IMR-90 (cell line): ENCODE results near the gene WDR45B. TPM values are rescaled to one million over a fixed set of nuclear protein-coding genes. Genes with fewer than 3 reads are reported as not detected.

Experiments used
- ATAC-seq: fragments of 200-7000 bp; cut with Tn5 transposase; 2 replicates; pipeline ENCODE4 v1.9.1; 2020; ENCODE audit warnings: low read depth, mild to moderate bottlenecking, moderate library complexity
- BruUV-seq: library from RNA; stranded (reverse); fragments of 400-500 nt; replicated peaks from 2 replicates; lab custom pipeline; 2021; lab: Mats Ljungman, UMichigan
- CTCF ChIA-PET: fragments of 300-600 bp; formaldehyde crosslinking; extraction: SDS; loops from one replicate; lab custom pipeline; 2021; ENCODE audit warnings: antibody characterized with exemption; lab: Yijun Ruan, JAX
- POLR2A ChIA-PET: fragments of 300-600 bp; sonication (Branson Sonifier 250); formaldehyde crosslinking; loops from one replicate; lab custom pipeline; 2022; ENCODE audit warnings: antibody characterized with exemption; ENCODE audit not compliant: unreplicated experiment; lab: Charles Lee
- DNase-seq: peaks from one replicate; pipeline ENCODE4 v3.0.0; 2013
- H2AFZ ChIP-seq: replicated peaks from 2 replicates; pipeline ENCODE3; 2013; ENCODE audit warnings: low read length, mild to moderate bottlenecking; ENCODE audit not compliant: poor library complexity
- H2AK5ac ChIP-seq: 2 replicates; pipeline ENCODE4 v1.6.1; 2013; ENCODE audit warnings: low read depth, low read length, inconsistent platforms
- H2AK9ac ChIP-seq: replicated peaks from 2 replicates; pipeline ENCODE3; 2013; ENCODE audit warnings: mild to moderate bottlenecking, low read depth, low read length, moderate library complexity; ENCODE audit not compliant: poor library complexity
- H2BK120ac ChIP-seq: 2 replicates; pipeline ENCODE4 v1.6.1; 2013; ENCODE audit warnings: low read depth, low read length, inconsistent platforms
- H2BK15ac ChIP-seq: 3 replicates; pipeline ENCODE4 v1.6.1; 2013; ENCODE audit warnings: low read depth, low read length, inconsistent platforms
- H2BK20ac ChIP-seq: 2 replicates; pipeline ENCODE4 v1.6.1; 2013; ENCODE audit warnings: low read depth, mild to moderate bottlenecking, inconsistent platforms, low read length, moderate library complexity
- H2BK5ac ChIP-seq: 2 replicates; pipeline ENCODE4 v1.6.1; 2013; ENCODE audit warnings: mild to moderate bottlenecking, low read depth, low read length, inconsistent platforms; ENCODE audit not compliant: poor library complexity, severe bottlenecking
- H3K14ac ChIP-seq: replicated peaks from 2 replicates; pipeline ENCODE4 v1.6.1; 2013; ENCODE audit warnings: low read depth, low read length, inconsistent platforms
- H3K18ac ChIP-seq: 2 replicates; pipeline ENCODE4 v1.6.1; 2013; ENCODE audit warnings: low read depth, low read length, control low read depth
- H3K23ac ChIP-seq: 2 replicates; pipeline ENCODE4 v1.6.1; 2013; ENCODE audit warnings: low read depth, low read length, inconsistent platforms
- H3K27ac ChIP-seq: 2 replicates; pipeline ENCODE4 v1.5.1; 2013; ENCODE audit warnings: mild to moderate bottlenecking, control low read depth, low read length; ENCODE audit not compliant: insufficient read depth
- H3K27me3 ChIP-seq: 2 replicates; pipeline ENCODE4 v1.6.1; 2013; ENCODE audit warnings: low read length; ENCODE audit not compliant: control insufficient read depth, insufficient read depth
- H3K36me3 ChIP-seq: 2 replicates; pipeline ENCODE4 v1.6.1; 2013; ENCODE audit warnings: low read length, mixed read lengths; ENCODE audit not compliant: control insufficient read depth, insufficient read depth
- H3K4ac ChIP-seq: 2 replicates; pipeline ENCODE4 v1.6.1; 2013; ENCODE audit warnings: low read depth, low read length, inconsistent platforms
- H3K4me1 ChIP-seq: 2 replicates; pipeline ENCODE4 v1.6.1; 2013; ENCODE audit warnings: low read length, mixed read lengths; ENCODE audit not compliant: control insufficient read depth, insufficient read depth
- H3K4me2 ChIP-seq: 2 replicates; pipeline ENCODE4 v1.6.1; 2013; ENCODE audit warnings: low read depth, mild to moderate bottlenecking, control low read depth, low read length, moderate library complexity
- H3K4me3 ChIP-seq: 2 replicates; pipeline ENCODE4 v1.5.1; 2013; ENCODE audit warnings: low read depth, mild to moderate bottlenecking, control low read depth, low read length, moderate library complexity; ENCODE audit not compliant: insufficient read depth
- H3K56ac ChIP-seq: 2 replicates; pipeline ENCODE4 v1.6.1; 2013; ENCODE audit warnings: low read length, inconsistent platforms; ENCODE audit not compliant: insufficient read depth; ENCODE audit errors: extremely low read depth
- H3K79me1 ChIP-seq, 2 experiments: 2 replicates each; pipeline ENCODE4 v1.6.1; 2013; ENCODE audit warnings: low read length in 2 of 2, inconsistent platforms in 1 of 2, low read depth in 1 of 2
- H3K9ac ChIP-seq: 2 replicates; pipeline ENCODE4 v1.6.1; 2013; ENCODE audit warnings: low read depth, low read length, control low read depth
- H3K9me1 ChIP-seq: 2 replicates; pipeline ENCODE4 v1.6.1; 2013; ENCODE audit warnings: low read length, inconsistent platforms; ENCODE audit not compliant: insufficient read depth
- H3K9me3 ChIP-seq: 2 replicates; pipeline ENCODE4 v1.6.1; 2013; ENCODE audit warnings: low read length; ENCODE audit not compliant: control insufficient read depth, insufficient read depth
- H4K20me1 ChIP-seq: 2 replicates; pipeline ENCODE4 v1.6.1; 2013; ENCODE audit warnings: low read length, inconsistent platforms; ENCODE audit not compliant: insufficient read depth
- H4K5ac ChIP-seq: 2 replicates; pipeline ENCODE4 v1.6.1; 2013; ENCODE audit warnings: mild to moderate bottlenecking, low read depth, low read length, control low read depth
- H4K8ac ChIP-seq, 2 experiments: 2 replicates each; pipeline ENCODE4 v1.6.1; 2013; ENCODE audit warnings: low read depth in 2 of 2, low read length in 2 of 2, control low read depth in 1 of 2, inconsistent platforms in 1 of 2
- H4K91ac ChIP-seq: 2 replicates; pipeline ENCODE4 v1.6.1; 2013; ENCODE audit warnings: low read depth, low read length, inconsistent platforms; ENCODE audit not compliant: insufficient read depth
- BHLHE40 ChIP-seq: fragments of 150-350 bp; IDR thresholded peaks from 2 replicates; pipeline ENCODE4 v1.6.1; 2016; ENCODE audit warnings: mild to moderate bottlenecking, low read depth, low read length
- CEBPB ChIP-seq: IDR thresholded peaks from 2 replicates; pipeline ENCODE4 v1.6.1; 2012; ENCODE audit warnings: low read depth, low read length, improper control_type of control experiment
- CHD1 ChIP-seq: IDR thresholded peaks from 2 replicates; pipeline ENCODE4 v1.6.1; 2012; ENCODE audit warnings: low read depth, low read length, improper control_type of control experiment
- FOS ChIP-seq: fragments of 150-350 bp; IDR thresholded peaks from 2 replicates; pipeline ENCODE4 v1.6.1; 2016; ENCODE audit warnings: low read depth, low read length
- MAFK ChIP-seq: IDR thresholded peaks from 2 replicates; pipeline ENCODE4 v1.6.1; 2012; ENCODE audit warnings: low read depth, low read length, improper control_type of control experiment
- MAZ ChIP-seq: IDR thresholded peaks from 2 replicates; pipeline ENCODE4 v1.6.1; 2012; ENCODE audit warnings: low read depth, mild to moderate bottlenecking, low read length, improper control_type of control experiment, moderate library complexity, borderline replicate concordance
- NFE2L2 ChIP-seq: fragments of 150-350 bp; IDR thresholded peaks from 2 replicates; pipeline ENCODE4 v1.6.1; 2016; ENCODE audit warnings: low read depth, mild to moderate bottlenecking, low read length
- POLR2A ChIP-seq: IDR thresholded peaks from 2 replicates; pipeline ENCODE4 v1.6.1; 2012; ENCODE audit warnings: mild to moderate bottlenecking, low read depth, low read length
- RAD21 ChIP-seq: IDR thresholded peaks from 2 replicates; pipeline ENCODE4 v1.6.1; 2012; ENCODE audit warnings: low read length, improper control_type of control experiment
- RCOR1 ChIP-seq: IDR thresholded peaks from 2 replicates; pipeline ENCODE4 v1.6.1; 2012; ENCODE audit warnings: mild to moderate bottlenecking, low read length, improper control_type of control experiment; ENCODE audit not compliant: insufficient replicate concordance
- RFX5 ChIP-seq: IDR thresholded peaks from 2 replicates; pipeline ENCODE4 v1.8.0; 2012; ENCODE audit warnings: low read depth, mild to moderate bottlenecking, low read length, moderate library complexity
- SMC3 ChIP-seq: fragments of 150-350 bp; IDR thresholded peaks from 2 replicates; pipeline ENCODE4 v1.6.1; 2016; ENCODE audit warnings: low read depth, mild to moderate bottlenecking, antibody characterized with exemption, low read length, moderate library complexity
- WGBS, 2 experiments: methylation state at CpG; one replicate each; pipeline versions ENCODE4 v1.1.5 to v1.1.7; 2013; ENCODE audit warnings: missing lambda C conversion rate in 2 of 2; ENCODE audit not compliant: insufficient read length in 1 of 2; ENCODE audit errors: extremely low coverage in 2 of 2; 5-methylcytosine and 5-hydroxymethylcytosine counted together
- dilution Hi-C: fragments of 300-500 bp; cut with HindIII; formaldehyde crosslinking; loops from one replicate; pipeline ENCODE4 v1.14.3; 2018; ENCODE audit warnings: low sequenced_read_pairs; ENCODE audit not compliant: unreplicated experiment
- in situ Hi-C: fragments of 300-500 bp; cut with MboI; formaldehyde crosslinking; loops from 3 replicates; pipeline ENCODE4 v1.14.3; 2019; ENCODE audit warnings: low sequenced_read_pairs, inconsistent platforms, mixed read lengths
- intact Hi-C: fragments of 100-400 bp; cut with micrococcal nuclease; formaldehyde crosslinking; loops from 2 replicates; pipeline ENCODE4 v1.10.0; 2022
- polyA plus RNA-seq, 3 experiments: library from polyadenylated mRNA; depleted of rRNA; stranded (reverse); fragments of >200 nt; gene quantifications; 2 replicates each; pipeline ENCODE4 v1.2.3, GENCODE V29; 2012; ENCODE audit warnings: low replicate concordance in 1 of 3
- total RNA-seq: library from RNA; depleted of rRNA; stranded (reverse); fragments of >200 nt; gene quantifications from 2 replicates; pipeline ENCODE4 v1.2.3, GENCODE V29; 2012
- TF ChIP-seq, protein P1 (sequence below): conservative IDR thresholded peaks from 2 replicates; pipeline ENCODE4 v1.5.1; 2012; ENCODE audit warnings: mild to moderate bottlenecking, low read depth, low read length, improper control_type of control experiment
- TF ChIP-seq, protein P2 (sequence below): fragments of 150-350 bp; IDR thresholded peaks from 2 replicates; pipeline ENCODE4 v1.6.1; 2017; ENCODE audit warnings: mild to moderate bottlenecking, antibody characterized with exemption, low read length, low read depth
- TF ChIP-seq, protein P3 (sequence below): fragments of 150-350 bp; IDR thresholded peaks from 2 replicates; pipeline ENCODE4 v1.6.1; 2016; ENCODE audit warnings: low read depth, mild to moderate bottlenecking, low read length, moderate library complexity, borderline replicate concordance

WDR45B gene
- total and polyA plus RNA-seq, 2 of the 4 experiments (the other 2 are of a cell fraction) = 98.2 to 110 TPM

DNA sequence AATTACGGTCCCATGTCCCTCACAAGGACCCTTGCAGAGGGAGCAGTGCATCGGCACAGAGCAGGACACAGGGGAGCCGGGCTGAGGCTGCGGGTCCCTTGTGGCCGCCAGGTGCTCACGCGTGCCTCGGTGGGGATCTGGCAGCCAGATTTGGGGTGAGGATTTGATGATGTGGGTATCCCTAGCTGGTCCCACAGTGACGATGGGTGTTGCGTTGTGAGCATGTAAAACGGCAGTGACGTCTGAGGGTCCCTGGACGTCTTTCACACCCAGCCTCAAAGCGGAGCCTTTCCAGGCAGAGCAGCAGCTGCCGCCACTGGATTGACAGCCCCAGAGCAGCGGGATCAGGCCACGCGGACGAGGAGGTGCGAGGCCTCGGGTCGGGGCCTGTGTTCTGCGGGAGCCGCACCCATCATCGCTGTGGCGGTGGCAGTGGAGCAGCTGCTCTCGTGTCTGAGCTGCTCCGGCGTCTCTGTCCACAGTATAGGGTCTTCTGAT, 54.6 kb downstream of the WDR45B start:
- Histone ChIP-seq H4K5ac (peak overlapping the region; percentile 79), H3K4me2 (peak overlapping the region; percentile 86), H3K23ac (peak overlapping the region; percentile 91), H2BK5ac (peak overlapping the region; percentile 83), H2BK15ac (no peak overlapping the region; the same call in 2 of the 3 replicates), H2AK5ac (peak overlapping the region; percentile 97), H3K9me1 (peaks cover 9% of the 10 kb centered on the region), H4K8ac (peak overlapping the region; percentile 81 to 97), H3K56ac (no peak overlapping the region; the same call in 1 of the 2 replicates), H3K4ac (peak overlapping the region; percentile 90), H4K20me1 (peaks cover 9% of the 10 kb centered on the region), H3K27ac (peak overlapping the region; percentile 84), H3K9ac (peak overlapping the region; percentile 84), H3K9me3 (no peaks in the 10 kb centered on the region), H3K14ac (peak overlapping the region; percentile 97), H3K18ac (peak overlapping the region; percentile 49), H3K27me3 (no peaks in the 10 kb centered on the region), H2AK9ac (peak overlapping the region; percentile 94), H3K4me3 (peak overlapping the region; percentile 51), H2AFZ (peak overlapping the region; percentile 81), H2BK20ac (no peak overlapping the region), H3K4me1 (peaks cover 11% of the 10 kb centered on the region), H4K91ac (peak overlapping the region; percentile 83), H3K79me1 (peaks cover 11 to 51% of the 10 kb centered on the region in 2 experiments), H2BK120ac (peak overlapping the region; percentile 30; the same call in 1 of the 2 replicates), H3K36me3 (peaks cover 40% of the 10 kb centered on the region)
- dilution Hi-C loops (no loop called here), in situ Hi-C loops (no loop called here), intact Hi-C loops (no loop called here)
- ChIA-PET POLR2A (interaction anchor here (0.6 kb wide), 1 partner anchor 301 kb away, joined by 5 read pairs; no protein-coding TSS in a partner anchor), CTCF (no interaction called here)
- TF ChIP-seq MAZ (no peak), RCOR1 (no peak), POLR2A (no peak), FOS (no peak), CHD1 (no peak), RFX5 (no peak), BHLHE40 (no peak), CEBPB (no peak), RAD21 (no peak), SMC3 (no peak), NFE2L2 (no peak), MAFK (no peak)
- TF ChIP-seq, protein P1, sequence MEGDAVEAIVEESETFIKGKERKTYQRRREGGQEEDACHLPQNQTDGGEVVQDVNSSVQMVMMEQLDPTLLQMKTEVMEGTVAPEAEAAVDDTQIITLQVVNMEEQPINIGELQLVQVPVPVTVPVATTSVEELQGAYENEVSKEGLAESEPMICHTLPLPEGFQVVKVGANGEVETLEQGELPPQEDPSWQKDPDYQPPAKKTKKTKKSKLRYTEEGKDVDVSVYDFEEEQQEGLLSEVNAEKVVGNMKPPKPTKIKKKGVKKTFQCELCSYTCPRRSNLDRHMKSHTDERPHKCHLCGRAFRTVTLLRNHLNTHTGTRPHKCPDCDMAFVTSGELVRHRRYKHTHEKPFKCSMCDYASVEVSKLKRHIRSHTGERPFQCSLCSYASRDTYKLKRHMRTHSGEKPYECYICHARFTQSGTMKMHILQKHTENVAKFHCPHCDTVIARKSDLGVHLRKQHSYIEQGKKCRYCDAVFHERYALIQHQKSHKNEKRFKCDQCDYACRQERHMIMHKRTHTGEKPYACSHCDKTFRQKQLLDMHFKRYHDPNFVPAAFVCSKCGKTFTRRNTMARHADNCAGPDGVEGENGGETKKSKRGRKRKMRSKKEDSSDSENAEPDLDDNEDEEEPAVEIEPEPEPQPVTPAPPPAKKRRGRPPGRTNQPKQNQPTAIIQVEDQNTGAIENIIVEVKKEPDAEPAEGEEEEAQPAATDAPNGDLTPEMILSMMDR = no peak
- TF ChIP-seq, protein P2, sequence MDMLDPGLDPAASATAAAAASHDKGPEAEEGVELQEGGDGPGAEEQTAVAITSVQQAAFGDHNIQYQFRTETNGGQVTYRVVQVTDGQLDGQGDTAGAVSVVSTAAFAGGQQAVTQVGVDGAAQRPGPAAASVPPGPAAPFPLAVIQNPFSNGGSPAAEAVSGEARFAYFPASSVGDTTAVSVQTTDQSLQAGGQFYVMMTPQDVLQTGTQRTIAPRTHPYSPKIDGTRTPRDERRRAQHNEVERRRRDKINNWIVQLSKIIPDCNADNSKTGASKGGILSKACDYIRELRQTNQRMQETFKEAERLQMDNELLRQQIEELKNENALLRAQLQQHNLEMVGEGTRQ = no peak
- TF ChIP-seq, protein P3, sequence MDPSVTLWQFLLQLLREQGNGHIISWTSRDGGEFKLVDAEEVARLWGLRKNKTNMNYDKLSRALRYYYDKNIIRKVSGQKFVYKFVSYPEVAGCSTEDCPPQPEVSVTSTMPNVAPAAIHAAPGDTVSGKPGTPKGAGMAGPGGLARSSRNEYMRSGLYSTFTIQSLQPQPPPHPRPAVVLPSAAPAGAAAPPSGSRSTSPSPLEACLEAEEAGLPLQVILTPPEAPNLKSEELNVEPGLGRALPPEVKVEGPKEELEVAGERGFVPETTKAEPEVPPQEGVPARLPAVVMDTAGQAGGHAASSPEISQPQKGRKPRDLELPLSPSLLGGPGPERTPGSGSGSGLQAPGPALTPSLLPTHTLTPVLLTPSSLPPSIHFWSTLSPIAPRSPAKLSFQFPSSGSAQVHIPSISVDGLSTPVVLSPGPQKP = no peak
- no TSS peak for BruUV-seq
- ATAC-seq (no peak; the same call in 1 of the 2 replicates), DNase-seq (no peak)
- WGBS, 2 experiments = 32% methylated on average over 15 of the region's 29 CpGs; no CpG with 5 or more reads in 1 of the 2 experiments
